ENCODE results near the gene EPHB1. TPM values are rescaled to one million over a fixed set of nuclear protein-coding genes. Genes with fewer than 3 reads are reported as not detected.

EPHB1 gene
- total RNA-seq, 2 donors from 2014 or later = 1.9 to 3.2 TPM

- Histone ChIP-seq H3K9me3 (no peaks in the 10 kb centered on the region), H3K4me3 (no peak overlapping the region), H3K36me3 (no peaks in the 10 kb centered on the region), H3K27me3 (no peaks in the 10 kb centered on the region), H3K4me1 (no peaks in the 10 kb centered on the region), H3K27ac (no peak overlapping the region)
- no peak for DNase-seq (ENCODE audit: low spot score)
- no peak for TF ChIP-seq CTCF (IDR thresholded peaks at IDR 0.05)
Measured at GRCh38 chr3:135161425-135161824, 366.4 kb downstream of the EPHB1 start.

- Histone ChIP-seq H3K27ac (no peak overlapping the region), H3K36me3 (no peaks in the 10 kb centered on the region), H3K9me3 (no peaks in the 10 kb centered on the region), H3K27me3 (no peaks in the 10 kb centered on the region), H3K4me1 (no peaks in the 10 kb centered on the region), H3K4me3 (no peak overlapping the region)
- TF ChIP-seq CTCF (IDR thresholded peaks at IDR 0.05) = no peak
- DNase-seq (ENCODE audit: low spot score) = no peak
Measured at GRCh38 chr3:135163701-135164100, 368.6 kb downstream of the EPHB1 start.

GRCh38 chr3:135165260-135165659 lies 370.2 kb downstream of the EPHB1 start:
- Histone ChIP-seq H3K27ac (no peak overlapping the region), H3K4me3 (no peak overlapping the region), H3K36me3 (no peaks in the 10 kb centered on the region), H3K27me3 (no peaks in the 10 kb centered on the region), H3K9me3 (no peaks in the 10 kb centered on the region), H3K4me1 (no peaks in the 10 kb centered on the region)
- DNase-seq (ENCODE audit: low spot score) = no peak
- no peak for TF ChIP-seq CTCF (IDR thresholded peaks at IDR 0.05)

GRCh38 chr3:135166266-135166825 lies 371.3 kb downstream of the EPHB1 start:
- H3K4me3 ChIP-seq = no peak overlapping the region
- H3K9me3 ChIP-seq = no peaks in the 10 kb centered on the region
- no peaks in the 10 kb centered on the region for H3K27me3 ChIP-seq
- no peak for TF ChIP-seq CTCF (IDR thresholded peaks at IDR 0.05)
- no peak overlapping the region for H3K27ac ChIP-seq
- no peaks in the 10 kb centered on the region for H3K36me3 ChIP-seq
- DNase-seq (ENCODE audit: low spot score) = no peak
- no peaks in the 10 kb centered on the region for H3K4me1 ChIP-seq

- no peak overlapping the region for H3K27ac ChIP-seq
- no peak overlapping the region for H3K4me3 ChIP-seq
- H3K9me3 ChIP-seq = no peaks in the 10 kb centered on the region
- no peaks in the 10 kb centered on the region for H3K27me3 ChIP-seq
- TF ChIP-seq CTCF (IDR thresholded peaks at IDR 0.05) = no peak
- H3K36me3 ChIP-seq = no peaks in the 10 kb centered on the region
- H3K4me1 ChIP-seq = no peaks in the 10 kb centered on the region
- no peak for DNase-seq (ENCODE audit: low spot score)
Measured at GRCh38 chr3:135168822-135169221, 373.8 kb downstream of the EPHB1 start.

- Histone ChIP-seq H3K27me3 (no peaks in the 10 kb centered on the region), H3K4me3 (no peak overlapping the region), H3K4me1 (no peaks in the 10 kb centered on the region), H3K27ac (no peak overlapping the region), H3K9me3 (no peaks in the 10 kb centered on the region), H3K36me3 (no peaks in the 10 kb centered on the region)
- DNase-seq (ENCODE audit: low spot score) = no peak
- no peak for TF ChIP-seq CTCF (IDR thresholded peaks at IDR 0.05)
Measured at GRCh38 chr3:135169651-135170050, 374.6 kb downstream of the EPHB1 start.

All from right atrium auricular region (tissue), 2 donors.